Activated CD8-positive, alpha-beta T cell treated with anti-CD3 and anti-CD28 coated beads, Interleukin-2, amount 10 ng/mL, durations not matched to agents 7 days and 5 days (primary cell): ENCODE data around the gene VIPR2. TPM values are rescaled to one million over a fixed set of nuclear protein-coding genes. Genes with fewer than 3 reads are reported as not detected.

Experiments
- ATAC-seq: fragments of 150-1000 bp; cut with Tn5 transposase; one replicate; pipeline ENCODE4 v1.10.0; 2021; ENCODE audit warnings: moderate library complexity
- CTCF ChIA-PET: fragments of 350-600 bp; sonication (Branson Sonifier 250); formaldehyde crosslinking; loops from one replicate; lab custom pipeline; 2021; ENCODE audit warnings: antibody characterized with exemption; lab: Charles Lee
- POLR2A ChIA-PET: fragments of 350-600 bp; sonication (Branson Sonifier 250); formaldehyde crosslinking; loops from one replicate; lab custom pipeline; 2021; ENCODE audit warnings: antibody characterized with exemption; lab: Charles Lee
- DNase-seq: peaks from one replicate; pipeline ENCODE4 v3.0.0-alpha.2; 2020
- H3K27ac Mint-ChIP-seq: one replicate; pipeline ENCODE4 v1.8.0; 2021; ENCODE audit warnings: mild to moderate bottlenecking, mixed read lengths
- H3K27me3 Mint-ChIP-seq: one replicate; pipeline ENCODE4 v1.8.0; 2021; ENCODE audit warnings: low read depth, mixed read lengths
- H3K36me3 Mint-ChIP-seq: one replicate; pipeline ENCODE4 v1.8.0; 2021; ENCODE audit warnings: low read depth, mixed read lengths
- H3K4me1 Mint-ChIP-seq: one replicate; pipeline ENCODE4 v1.8.0; 2021; ENCODE audit warnings: low read depth, mixed read lengths
- H3K4me3 Mint-ChIP-seq: one replicate; pipeline ENCODE4 v1.8.0; 2021; ENCODE audit warnings: mild to moderate bottlenecking, mixed read lengths
- H3K9me3 Mint-ChIP-seq: one replicate; pipeline ENCODE4 v1.8.0; 2022; ENCODE audit warnings: mixed read lengths; ENCODE audit not compliant: insufficient read depth
- total RNA-seq, 2 experiments: library from RNA; stranded (reverse); gene quantifications; one replicate each; pipeline ENCODE4 v1.2.3, GENCODE V29; 2021

Gene VIPR2
- total RNA-seq, 2 experiments from 2014 or later: not detected

DNA sequence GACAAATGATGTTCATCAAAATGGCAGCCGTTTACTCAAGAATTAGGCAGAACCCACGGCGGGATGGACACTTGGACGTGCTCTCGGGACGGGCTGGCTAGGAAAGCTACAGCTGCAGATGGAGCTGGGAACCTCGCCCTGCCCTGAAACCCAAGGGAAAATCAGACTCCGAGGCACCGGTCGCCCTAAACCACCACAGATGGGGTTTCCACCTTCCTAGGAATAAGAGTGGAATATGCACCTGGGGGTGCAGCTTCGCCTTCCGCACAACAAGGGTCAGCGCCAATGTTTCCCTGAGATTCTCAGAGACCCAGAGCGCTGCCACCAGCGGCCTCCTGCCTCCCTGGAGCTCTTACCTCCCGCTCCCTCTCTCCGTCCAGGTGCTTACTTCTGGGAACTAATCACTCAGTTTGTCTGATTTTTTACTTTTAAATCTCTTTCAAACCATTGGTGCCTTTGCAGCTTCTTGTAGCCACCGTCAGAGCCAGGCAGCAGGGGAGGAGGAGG lies 165.6 kb downstream of the VIPR2 start:
- Mint-ChIP-seq H3K36me3 (peaks cover 2% of the 10 kb centered on the region), H3K4me3 (no peak overlapping the region)

More for the DNA sequence above, 165.6 kb downstream of the VIPR2 start:
- ChIA-PET POLR2A (no interaction called here), CTCF (no interaction called here)
- Mint-ChIP-seq H3K27ac (no peak overlapping the region), H3K4me1 (peaks cover 20% of the 10 kb centered on the region), H3K9me3 (peaks cover 19% of the 10 kb centered on the region), H3K27me3 (no peaks in the 10 kb centered on the region)
- no peak for DNase-seq
- no peak for ATAC-seq
